ENCODE results near the gene PAX7.

DNA sequence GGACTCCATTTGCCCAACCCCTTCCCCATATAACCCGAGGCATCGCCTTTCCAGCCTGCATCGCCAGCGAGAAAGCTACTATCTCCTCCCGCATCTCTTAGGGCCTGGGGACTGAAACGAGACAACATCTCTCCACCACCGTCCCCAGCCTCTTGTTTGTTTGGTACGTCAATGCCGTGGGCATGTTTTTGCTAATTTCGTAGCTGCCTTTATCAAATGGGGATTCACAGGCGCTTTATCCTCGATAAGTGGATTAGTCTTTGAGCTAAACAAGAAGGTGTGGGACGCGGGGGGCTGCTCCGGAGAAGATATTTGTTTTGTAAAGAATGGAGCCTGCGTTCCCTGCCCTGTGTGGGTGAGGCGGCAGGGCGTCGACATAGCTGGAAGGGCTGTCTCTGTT lies 91.6 kb downstream of the PAX7 start:
- TF ChIP-seq EZH2 (IDR thresholded peaks at IDR 0.05; ENCODE audit: low read depth, unreplicated experiment): no peak
- TF ChIP-seq CREB1 (CRISPR knock-in tag; IDR thresholded peaks at IDR 0.05; ENCODE audit: low read depth): no peak
- TF ChIP-seq CTCF (conservative IDR thresholded peaks at IDR 0.05; ENCODE audit: low read depth in 2 of 2): no peak
- no peak for TF ChIP-seq STAT1 (IDR thresholded peaks at IDR 0.05; ENCODE audit: unreplicated experiment)
- TF ChIP-seq POLR2AphosphoS5 (IDR thresholded peaks at IDR 0.05; ENCODE audit: low read depth): no peak
- no peak for TF ChIP-seq EZH2phosphoT487 (IDR thresholded peaks at IDR 0.05; ENCODE audit: unreplicated experiment)
- TF ChIP-seq, protein P1, sequence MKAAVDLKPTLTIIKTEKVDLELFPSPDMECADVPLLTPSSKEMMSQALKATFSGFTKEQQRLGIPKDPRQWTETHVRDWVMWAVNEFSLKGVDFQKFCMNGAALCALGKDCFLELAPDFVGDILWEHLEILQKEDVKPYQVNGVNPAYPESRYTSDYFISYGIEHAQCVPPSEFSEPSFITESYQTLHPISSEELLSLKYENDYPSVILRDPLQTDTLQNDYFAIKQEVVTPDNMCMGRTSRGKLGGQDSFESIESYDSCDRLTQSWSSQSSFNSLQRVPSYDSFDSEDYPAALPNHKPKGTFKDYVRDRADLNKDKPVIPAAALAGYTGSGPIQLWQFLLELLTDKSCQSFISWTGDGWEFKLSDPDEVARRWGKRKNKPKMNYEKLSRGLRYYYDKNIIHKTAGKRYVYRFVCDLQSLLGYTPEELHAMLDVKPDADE (IDR thresholded peaks at IDR 0.05): no peak
- TF ChIP-seq REST (IDR thresholded peaks at IDR 0.05; ENCODE audit: unreplicated experiment): no peak
- TF ChIP-seq JUNB (IDR thresholded peaks at IDR 0.05; ENCODE audit: unreplicated experiment): no peak
- TF ChIP-seq ZNF331 (CRISPR knock-in tag; IDR thresholded peaks at IDR 0.05; ENCODE audit: low read depth): no peak
